Measurements from ENCODE around the gene HCAR3.

DNA sequence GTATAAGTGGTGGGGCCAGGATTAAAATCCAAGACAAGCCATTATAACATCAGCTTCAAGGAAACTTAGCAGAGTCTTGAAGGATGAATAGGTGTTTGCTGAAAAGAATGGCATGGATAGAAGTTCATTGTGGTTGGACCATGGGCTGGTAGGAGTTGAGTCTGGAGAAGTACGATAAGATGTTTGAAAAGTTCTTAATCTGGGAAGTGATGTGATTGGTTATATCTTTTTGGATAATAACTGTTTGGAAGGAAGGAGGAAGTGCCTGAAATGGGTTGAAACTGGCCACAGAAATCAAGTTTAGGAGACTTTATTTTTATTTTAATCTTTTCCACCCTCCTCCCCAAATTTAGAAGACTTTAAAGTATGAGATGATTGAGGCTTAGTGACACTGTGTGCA, 41.0 kb upstream of the HCAR3 start:
- TF ChIP-seq SIN3A (conservative IDR thresholded peaks at IDR 0.05 in 1 of 2, IDR thresholded peaks at IDR 0.05 in 1 of 2; ENCODE audit: low read depth in 1 of 2, low read length in 2 of 2) (no peak), SIX5 (IDR thresholded peaks at IDR 0.05; ENCODE audit: low read depth, low read length) (no peak), POLR2AphosphoS5 (IDR thresholded peaks at IDR 0.05; ENCODE audit: low read depth, low read length) (no peak), POLR2A (IDR thresholded peaks at IDR 0.05; ENCODE audit: control extremely low read depth in 1 of 2, low read depth in 2 of 2, low read length in 2 of 2) (no peak), RAD21 (IDR thresholded peaks at IDR 0.05 in 1 of 2, conservative IDR thresholded peaks at IDR 0.05 in 1 of 2; ENCODE audit: low read depth in 2 of 2, low read length in 2 of 2) (no peak), YY1 (IDR thresholded peaks at IDR 0.05; ENCODE audit: low read depth, low read length) (no peak), RFX5 (IDR thresholded peaks at IDR 0.05; ENCODE audit: borderline replicate concordance, low read depth, low read length) (no peak), JUN (IDR thresholded peaks at IDR 0.05; ENCODE audit: low read depth, low read length) (no peak), CEBPB (IDR thresholded peaks at IDR 0.05; ENCODE audit: low read depth, low read length) (no peak), TAF1 (IDR thresholded peaks at IDR 0.05; ENCODE audit: low read depth, low read length) (no peak)
- TF ChIP-seq, protein P1, sequence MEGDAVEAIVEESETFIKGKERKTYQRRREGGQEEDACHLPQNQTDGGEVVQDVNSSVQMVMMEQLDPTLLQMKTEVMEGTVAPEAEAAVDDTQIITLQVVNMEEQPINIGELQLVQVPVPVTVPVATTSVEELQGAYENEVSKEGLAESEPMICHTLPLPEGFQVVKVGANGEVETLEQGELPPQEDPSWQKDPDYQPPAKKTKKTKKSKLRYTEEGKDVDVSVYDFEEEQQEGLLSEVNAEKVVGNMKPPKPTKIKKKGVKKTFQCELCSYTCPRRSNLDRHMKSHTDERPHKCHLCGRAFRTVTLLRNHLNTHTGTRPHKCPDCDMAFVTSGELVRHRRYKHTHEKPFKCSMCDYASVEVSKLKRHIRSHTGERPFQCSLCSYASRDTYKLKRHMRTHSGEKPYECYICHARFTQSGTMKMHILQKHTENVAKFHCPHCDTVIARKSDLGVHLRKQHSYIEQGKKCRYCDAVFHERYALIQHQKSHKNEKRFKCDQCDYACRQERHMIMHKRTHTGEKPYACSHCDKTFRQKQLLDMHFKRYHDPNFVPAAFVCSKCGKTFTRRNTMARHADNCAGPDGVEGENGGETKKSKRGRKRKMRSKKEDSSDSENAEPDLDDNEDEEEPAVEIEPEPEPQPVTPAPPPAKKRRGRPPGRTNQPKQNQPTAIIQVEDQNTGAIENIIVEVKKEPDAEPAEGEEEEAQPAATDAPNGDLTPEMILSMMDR (IDR thresholded peaks at IDR 0.05; ENCODE audit: control extremely low read depth in 1 of 3, insufficient read depth in 1 of 3, low read depth in 1 of 3, low read length in 3 of 3) = no peak
- TF ChIP-seq, protein P2, sequence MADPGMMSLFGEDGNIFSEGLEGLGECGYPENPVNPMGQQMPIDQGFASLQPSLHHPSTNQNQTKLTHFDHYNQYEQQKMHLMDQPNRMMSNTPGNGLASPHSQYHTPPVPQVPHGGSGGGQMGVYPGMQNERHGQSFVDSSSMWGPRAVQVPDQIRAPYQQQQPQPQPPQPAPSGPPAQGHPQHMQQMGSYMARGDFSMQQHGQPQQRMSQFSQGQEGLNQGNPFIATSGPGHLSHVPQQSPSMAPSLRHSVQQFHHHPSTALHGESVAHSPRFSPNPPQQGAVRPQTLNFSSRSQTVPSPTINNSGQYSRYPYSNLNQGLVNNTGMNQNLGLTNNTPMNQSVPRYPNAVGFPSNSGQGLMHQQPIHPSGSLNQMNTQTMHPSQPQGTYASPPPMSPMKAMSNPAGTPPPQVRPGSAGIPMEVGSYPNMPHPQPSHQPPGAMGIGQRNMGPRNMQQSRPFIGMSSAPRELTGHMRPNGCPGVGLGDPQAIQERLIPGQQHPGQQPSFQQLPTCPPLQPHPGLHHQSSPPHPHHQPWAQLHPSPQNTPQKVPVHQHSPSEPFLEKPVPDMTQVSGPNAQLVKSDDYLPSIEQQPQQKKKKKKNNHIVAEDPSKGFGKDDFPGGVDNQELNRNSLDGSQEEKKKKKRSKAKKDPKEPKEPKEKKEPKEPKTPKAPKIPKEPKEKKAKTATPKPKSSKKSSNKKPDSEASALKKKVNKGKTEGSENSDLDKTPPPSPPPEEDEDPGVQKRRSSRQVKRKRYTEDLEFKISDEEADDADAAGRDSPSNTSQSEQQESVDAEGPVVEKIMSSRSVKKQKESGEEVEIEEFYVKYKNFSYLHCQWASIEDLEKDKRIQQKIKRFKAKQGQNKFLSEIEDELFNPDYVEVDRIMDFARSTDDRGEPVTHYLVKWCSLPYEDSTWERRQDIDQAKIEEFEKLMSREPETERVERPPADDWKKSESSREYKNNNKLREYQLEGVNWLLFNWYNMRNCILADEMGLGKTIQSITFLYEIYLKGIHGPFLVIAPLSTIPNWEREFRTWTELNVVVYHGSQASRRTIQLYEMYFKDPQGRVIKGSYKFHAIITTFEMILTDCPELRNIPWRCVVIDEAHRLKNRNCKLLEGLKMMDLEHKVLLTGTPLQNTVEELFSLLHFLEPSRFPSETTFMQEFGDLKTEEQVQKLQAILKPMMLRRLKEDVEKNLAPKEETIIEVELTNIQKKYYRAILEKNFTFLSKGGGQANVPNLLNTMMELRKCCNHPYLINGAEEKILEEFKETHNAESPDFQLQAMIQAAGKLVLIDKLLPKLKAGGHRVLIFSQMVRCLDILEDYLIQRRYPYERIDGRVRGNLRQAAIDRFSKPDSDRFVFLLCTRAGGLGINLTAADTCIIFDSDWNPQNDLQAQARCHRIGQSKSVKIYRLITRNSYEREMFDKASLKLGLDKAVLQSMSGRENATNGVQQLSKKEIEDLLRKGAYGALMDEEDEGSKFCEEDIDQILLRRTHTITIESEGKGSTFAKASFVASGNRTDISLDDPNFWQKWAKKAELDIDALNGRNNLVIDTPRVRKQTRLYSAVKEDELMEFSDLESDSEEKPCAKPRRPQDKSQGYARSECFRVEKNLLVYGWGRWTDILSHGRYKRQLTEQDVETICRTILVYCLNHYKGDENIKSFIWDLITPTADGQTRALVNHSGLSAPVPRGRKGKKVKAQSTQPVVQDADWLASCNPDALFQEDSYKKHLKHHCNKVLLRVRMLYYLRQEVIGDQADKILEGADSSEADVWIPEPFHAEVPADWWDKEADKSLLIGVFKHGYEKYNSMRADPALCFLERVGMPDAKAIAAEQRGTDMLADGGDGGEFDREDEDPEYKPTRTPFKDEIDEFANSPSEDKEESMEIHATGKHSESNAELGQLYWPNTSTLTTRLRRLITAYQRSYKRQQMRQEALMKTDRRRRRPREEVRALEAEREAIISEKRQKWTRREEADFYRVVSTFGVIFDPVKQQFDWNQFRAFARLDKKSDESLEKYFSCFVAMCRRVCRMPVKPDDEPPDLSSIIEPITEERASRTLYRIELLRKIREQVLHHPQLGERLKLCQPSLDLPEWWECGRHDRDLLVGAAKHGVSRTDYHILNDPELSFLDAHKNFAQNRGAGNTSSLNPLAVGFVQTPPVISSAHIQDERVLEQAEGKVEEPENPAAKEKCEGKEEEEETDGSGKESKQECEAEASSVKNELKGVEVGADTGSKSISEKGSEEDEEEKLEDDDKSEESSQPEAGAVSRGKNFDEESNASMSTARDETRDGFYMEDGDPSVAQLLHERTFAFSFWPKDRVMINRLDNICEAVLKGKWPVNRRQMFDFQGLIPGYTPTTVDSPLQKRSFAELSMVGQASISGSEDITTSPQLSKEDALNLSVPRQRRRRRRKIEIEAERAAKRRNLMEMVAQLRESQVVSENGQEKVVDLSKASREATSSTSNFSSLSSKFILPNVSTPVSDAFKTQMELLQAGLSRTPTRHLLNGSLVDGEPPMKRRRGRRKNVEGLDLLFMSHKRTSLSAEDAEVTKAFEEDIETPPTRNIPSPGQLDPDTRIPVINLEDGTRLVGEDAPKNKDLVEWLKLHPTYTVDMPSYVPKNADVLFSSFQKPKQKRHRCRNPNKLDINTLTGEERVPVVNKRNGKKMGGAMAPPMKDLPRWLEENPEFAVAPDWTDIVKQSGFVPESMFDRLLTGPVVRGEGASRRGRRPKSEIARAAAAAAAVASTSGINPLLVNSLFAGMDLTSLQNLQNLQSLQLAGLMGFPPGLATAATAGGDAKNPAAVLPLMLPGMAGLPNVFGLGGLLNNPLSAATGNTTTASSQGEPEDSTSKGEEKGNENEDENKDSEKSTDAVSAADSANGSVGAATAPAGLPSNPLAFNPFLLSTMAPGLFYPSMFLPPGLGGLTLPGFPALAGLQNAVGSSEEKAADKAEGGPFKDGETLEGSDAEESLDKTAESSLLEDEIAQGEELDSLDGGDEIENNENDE (IDR thresholded peaks at IDR 0.05; ENCODE audit: insufficient replicate concordance, low read length) = no peak

Data from H1 (cell line).